Omental fat pad (tissue), 4 donors: Measurements from ENCODE around the gene ID4. TPM values are rescaled to one million over a fixed set of nuclear protein-coding genes. Genes with fewer than 3 reads are reported as not detected.
A peak's percentile ranks its signal among the peaks of the same experiment; 100 is the strongest.

ENCODE experiments used
- ATAC-seq: fragments of 150-250 bp; one replicate; pipeline ENCODE4 v1.9.1; 2016; ENCODE audit warnings: mild to moderate bottlenecking, moderate library complexity; ENCODE audit not compliant: low FRiP score
- DNase-seq: peaks from one replicate; pipeline ENCODE4 v3.0.0-alpha.2; 2019; ENCODE audit warnings: low spot score
- total RNA-seq, 4 donors: library from RNA; depleted of rRNA; stranded (reverse); fragments of >200 nt; gene quantifications; one replicate each; pipeline ENCODE4 v1.1.0, GENCODE V29; 2016
- TF ChIP-seq, protein P1 (sequence below), 3 donors: fragments of 450-650 bp; IDR thresholded peaks; one replicate each; pipeline ENCODE4 v1.5.1; 2016 to 2017; ENCODE audit warnings: antibody characterized with exemption in 3 of 3, mild to moderate bottlenecking in 3 of 3, moderate library complexity in 2 of 3

The ID4 gene
- total RNA-seq, result 100 to 1,000 TPM in 2 of 4 donors, 10 to 100 TPM in 1, 1 to 10 TPM in 1; 8.5 to 184 (median 82.1) TPM

DNA sequence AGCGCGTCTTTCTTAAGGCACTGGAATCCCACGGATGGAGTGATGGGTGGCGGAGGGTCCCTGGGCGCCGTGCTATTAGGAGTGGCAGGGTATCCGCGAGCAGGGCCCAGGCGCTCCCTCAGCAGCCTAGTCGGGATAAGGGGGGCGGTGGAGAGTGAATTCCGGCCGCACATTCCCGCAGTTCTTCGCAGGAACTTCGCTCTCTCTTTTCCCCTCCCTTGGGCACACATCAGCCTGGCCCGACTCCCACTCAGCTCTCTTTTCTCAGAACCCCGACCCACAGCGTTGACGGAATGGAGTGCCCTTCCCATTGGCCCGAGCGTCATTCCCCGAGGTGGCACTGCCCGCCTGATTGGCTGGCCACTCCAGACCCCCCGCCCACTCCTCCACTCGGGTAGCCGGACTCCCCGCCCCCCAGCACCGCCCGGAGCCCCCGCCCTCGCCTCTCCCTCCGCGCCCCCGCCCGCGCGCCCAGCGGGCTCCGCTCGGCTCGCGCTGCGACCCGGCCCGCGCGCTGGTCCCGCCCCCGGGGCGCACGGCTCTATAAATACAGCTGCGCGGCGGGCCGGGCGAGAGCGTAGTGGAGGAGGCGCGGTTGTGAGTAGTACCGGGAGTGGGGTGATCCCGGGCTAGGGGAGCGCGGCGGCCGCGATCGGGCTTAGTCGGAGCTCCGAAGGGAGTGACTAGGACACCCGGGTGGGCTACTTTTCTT is at the start of gene ID4:
Gene ID4, plus strand, starts transcription at position 572 of the 712 bp plus-strand sequence. CDS start 385 bp downstream, outside the sequence.
- TF ChIP-seq, protein P1, sequence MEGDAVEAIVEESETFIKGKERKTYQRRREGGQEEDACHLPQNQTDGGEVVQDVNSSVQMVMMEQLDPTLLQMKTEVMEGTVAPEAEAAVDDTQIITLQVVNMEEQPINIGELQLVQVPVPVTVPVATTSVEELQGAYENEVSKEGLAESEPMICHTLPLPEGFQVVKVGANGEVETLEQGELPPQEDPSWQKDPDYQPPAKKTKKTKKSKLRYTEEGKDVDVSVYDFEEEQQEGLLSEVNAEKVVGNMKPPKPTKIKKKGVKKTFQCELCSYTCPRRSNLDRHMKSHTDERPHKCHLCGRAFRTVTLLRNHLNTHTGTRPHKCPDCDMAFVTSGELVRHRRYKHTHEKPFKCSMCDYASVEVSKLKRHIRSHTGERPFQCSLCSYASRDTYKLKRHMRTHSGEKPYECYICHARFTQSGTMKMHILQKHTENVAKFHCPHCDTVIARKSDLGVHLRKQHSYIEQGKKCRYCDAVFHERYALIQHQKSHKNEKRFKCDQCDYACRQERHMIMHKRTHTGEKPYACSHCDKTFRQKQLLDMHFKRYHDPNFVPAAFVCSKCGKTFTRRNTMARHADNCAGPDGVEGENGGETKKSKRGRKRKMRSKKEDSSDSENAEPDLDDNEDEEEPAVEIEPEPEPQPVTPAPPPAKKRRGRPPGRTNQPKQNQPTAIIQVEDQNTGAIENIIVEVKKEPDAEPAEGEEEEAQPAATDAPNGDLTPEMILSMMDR (IDR thresholded peaks at IDR 0.05), result no peak
- ATAC-seq, result peak; percentile 95
- peak; percentile 72 for DNase-seq

DNA sequence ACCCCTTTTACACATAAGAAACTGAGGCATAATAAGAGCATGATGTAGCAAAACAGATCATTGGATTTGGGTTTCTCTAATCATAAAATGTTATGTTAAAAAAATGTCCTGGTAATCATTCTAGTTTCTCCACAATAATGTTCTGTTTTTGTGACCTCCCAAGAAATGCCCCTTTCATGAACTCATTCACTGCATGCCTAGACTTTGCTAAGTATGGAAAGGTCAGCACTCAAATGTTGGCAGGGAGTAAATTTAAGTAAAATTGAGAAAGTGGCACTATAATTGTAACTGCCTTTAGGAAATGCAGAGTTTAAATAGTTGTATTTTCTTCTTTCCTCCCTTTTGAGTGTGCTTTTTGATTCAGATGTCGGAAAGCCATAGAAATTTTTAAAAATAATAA is 48.5 kb upstream of the ID4 start:
- ATAC-seq (no peak), DNase-seq (no peak)
- TF ChIP-seq, protein P1 (IDR thresholded peaks at IDR 0.05), result no peak

DNA sequence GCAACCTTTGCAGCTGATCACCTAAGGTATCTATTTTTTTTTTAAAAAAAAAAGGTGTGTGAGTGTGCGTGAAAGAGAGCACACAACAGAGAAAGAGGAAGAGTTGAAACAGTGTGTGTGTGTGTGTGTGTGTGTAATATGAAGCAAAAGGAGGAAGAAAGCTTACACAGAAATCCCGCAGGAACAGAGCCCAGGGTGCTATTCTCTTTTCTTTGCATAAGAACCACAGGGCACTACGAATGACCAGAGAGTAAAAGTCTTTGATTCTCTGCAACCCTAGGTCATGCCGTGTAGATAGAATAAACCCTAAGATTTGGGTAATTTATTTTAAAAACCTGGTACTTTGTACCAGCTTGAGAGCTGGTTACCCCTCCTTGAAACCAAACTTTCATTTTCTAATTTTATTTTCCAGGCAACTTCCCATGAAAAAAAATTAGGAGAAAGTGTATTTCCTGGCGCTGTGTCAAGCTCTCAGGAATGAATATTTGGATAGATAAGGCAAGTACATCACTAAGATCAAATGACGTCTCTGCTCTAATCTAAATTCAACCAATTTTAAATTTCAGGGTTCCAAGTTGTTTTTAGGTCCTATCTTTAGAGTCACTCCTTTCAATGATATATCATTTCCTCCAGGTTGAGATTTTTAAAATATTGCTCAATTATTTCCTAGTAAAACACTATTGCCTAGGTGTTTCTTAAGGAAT is 47.9 kb upstream of the ID4 start:
- TF ChIP-seq, protein P1 (IDR thresholded peaks at IDR 0.05), result no peak
- ATAC-seq (no peak), DNase-seq (no peak)

GRCh38 chr6:19791267-19791666 is 45.9 kb upstream of the ID4 start:
- TF ChIP-seq, protein P1 (IDR thresholded peaks at IDR 0.05), result no peak
- DNase-seq, result no peak
- no peak for ATAC-seq

GRCh38 chr6:19795211-19795610 is 42.0 kb upstream of the ID4 start:
- TF ChIP-seq, protein P1 (IDR thresholded peaks at IDR 0.05), result no peak
- no peak for ATAC-seq
- DNase-seq, result no peak

DNA sequence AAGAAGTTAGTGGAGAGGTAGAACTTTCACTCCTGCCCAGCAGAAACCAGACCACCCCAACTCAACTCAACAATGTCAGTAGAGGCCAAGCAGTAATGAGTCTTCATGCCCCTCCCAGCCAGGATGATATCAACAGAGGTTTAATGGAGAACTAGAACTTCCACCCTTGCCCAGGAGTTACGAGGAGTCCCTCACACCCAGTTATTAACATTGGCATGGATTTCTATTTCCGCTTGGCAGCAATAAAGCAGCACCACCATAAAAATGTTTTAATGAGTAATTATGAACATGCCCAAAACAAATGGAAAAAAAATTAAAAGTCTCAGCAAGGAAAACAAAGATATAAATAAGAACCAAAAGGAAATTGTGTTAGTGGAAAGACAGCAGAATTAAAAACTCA is 40.7 kb upstream of the ID4 start:
- TF ChIP-seq, protein P1 (IDR thresholded peaks at IDR 0.05), result no peak
- no peak for DNase-seq
- no peak for ATAC-seq
